Measurements from ENCODE around the gene PHKB.
"Not testable (repeated sequence)": the region's sequence is repeated elsewhere in the genome, so short reads cannot be mapped to it uniquely, and the experiment has no call there.

The PHKB gene

GRCh38 chr16:47460711-47461597 is at the start of gene PHKB, which contains the start of gene ITFG1:
Gene PHKB, plus strand, starts transcription at chr16:47461331. Its CDS starts 20 bp downstream, at chr16:47461351.
Gene ITFG1, minus strand, starts transcription at chr16:47461063. Its CDS starts 18 bp downstream, at chr16:47461045.
- TF ChIP-seq CTCF (IDR thresholded peaks at IDR 0.05) = no peak
- Histone ChIP-seq H3K27ac (peak within 1 kb of the TSS; percentile 93 to 97), H3K4me3 (peak within 1 kb of the TSS; percentile 84)
- DNase-seq (ENCODE audit: low spot score) = peak; percentile 92

- Histone ChIP-seq H3K4me3 (no peak overlapping the region), H3K27ac (no peak overlapping the region)
- no peak for TF ChIP-seq CTCF (IDR thresholded peaks at IDR 0.05)
- no peak for DNase-seq (ENCODE audit: low spot score)
Observed at GRCh38 chr16:47413041-47413440, 48.1 kb upstream of the PHKB start.

- Histone ChIP-seq H3K4me3 (no peak overlapping the region), H3K27ac (no peak overlapping the region)
- no peak for TF ChIP-seq CTCF (IDR thresholded peaks at IDR 0.05)
- no peak for DNase-seq (ENCODE audit: low spot score)
Observed at GRCh38 chr16:47416869-47417268, 44.3 kb upstream of the PHKB start.

- no peak overlapping the region for H3K27ac ChIP-seq
- no peak overlapping the region for H3K4me3 ChIP-seq
- no peak for TF ChIP-seq CTCF (IDR thresholded peaks at IDR 0.05)
- DNase-seq (ENCODE audit: low spot score) = no peak
Observed at GRCh38 chr16:47424846-47425245, 36.3 kb upstream of the PHKB start.

GRCh38 chr16:47426806-47427205 is 34.3 kb upstream of the PHKB start:
- no peak overlapping the region for H3K4me3 ChIP-seq
- H3K27ac ChIP-seq = no peak overlapping the region
- DNase-seq (ENCODE audit: low spot score) = no peak
- no peak for TF ChIP-seq CTCF (IDR thresholded peaks at IDR 0.05)

GRCh38 chr16:47431960-47432359 is 29.2 kb upstream of the PHKB start:
- TF ChIP-seq CTCF (IDR thresholded peaks at IDR 0.05) = no peak
- Histone ChIP-seq H3K27ac (no peak overlapping the region), H3K4me3 (no peak overlapping the region)
- DNase-seq (ENCODE audit: low spot score) = no peak

GRCh38 chr16:47434274-47434673 is 26.9 kb upstream of the PHKB start:
- not testable (repeated sequence) for H3K27ac ChIP-seq; H3K4me3 ChIP-seq; DNase-seq (ENCODE audit: low spot score)

GRCh38 chr16:47440066-47440465 is 21.1 kb upstream of the PHKB start:
- not testable (repeated sequence) for H3K4me3 ChIP-seq; H3K27ac ChIP-seq; DNase-seq (ENCODE audit: low spot score)

- H3K4me3 ChIP-seq; H3K27ac ChIP-seq; DNase-seq (ENCODE audit: low spot score): not testable (repeated sequence)
Observed at GRCh38 chr16:47442884-47443283, 18.2 kb upstream of the PHKB start.

Measured in coronary artery (tissue), 2 donors.